ENCODE data around the gene ARHGAP15.

The ARHGAP15 gene

DNA sequence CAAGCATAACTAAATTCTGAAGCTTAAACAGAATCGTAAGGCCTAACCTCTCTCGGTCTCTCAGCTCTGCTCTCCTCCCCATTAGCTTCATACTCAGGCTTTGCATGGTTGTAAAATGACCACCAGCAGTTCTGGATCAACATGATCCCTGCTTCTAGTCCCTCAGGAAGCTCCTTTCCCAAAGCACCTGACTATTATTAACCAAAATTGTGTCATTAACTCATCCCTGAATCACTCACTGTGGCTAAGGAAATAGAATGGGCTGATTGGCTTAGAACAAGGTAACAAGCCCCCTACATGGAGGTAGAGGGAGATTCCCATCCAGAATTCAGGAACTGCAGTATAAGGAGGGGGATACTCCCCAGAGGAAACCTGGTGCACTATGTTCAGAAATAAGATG, 448.3 kb downstream of the ARHGAP15 start:
- TF ChIP-seq, protein P1, sequence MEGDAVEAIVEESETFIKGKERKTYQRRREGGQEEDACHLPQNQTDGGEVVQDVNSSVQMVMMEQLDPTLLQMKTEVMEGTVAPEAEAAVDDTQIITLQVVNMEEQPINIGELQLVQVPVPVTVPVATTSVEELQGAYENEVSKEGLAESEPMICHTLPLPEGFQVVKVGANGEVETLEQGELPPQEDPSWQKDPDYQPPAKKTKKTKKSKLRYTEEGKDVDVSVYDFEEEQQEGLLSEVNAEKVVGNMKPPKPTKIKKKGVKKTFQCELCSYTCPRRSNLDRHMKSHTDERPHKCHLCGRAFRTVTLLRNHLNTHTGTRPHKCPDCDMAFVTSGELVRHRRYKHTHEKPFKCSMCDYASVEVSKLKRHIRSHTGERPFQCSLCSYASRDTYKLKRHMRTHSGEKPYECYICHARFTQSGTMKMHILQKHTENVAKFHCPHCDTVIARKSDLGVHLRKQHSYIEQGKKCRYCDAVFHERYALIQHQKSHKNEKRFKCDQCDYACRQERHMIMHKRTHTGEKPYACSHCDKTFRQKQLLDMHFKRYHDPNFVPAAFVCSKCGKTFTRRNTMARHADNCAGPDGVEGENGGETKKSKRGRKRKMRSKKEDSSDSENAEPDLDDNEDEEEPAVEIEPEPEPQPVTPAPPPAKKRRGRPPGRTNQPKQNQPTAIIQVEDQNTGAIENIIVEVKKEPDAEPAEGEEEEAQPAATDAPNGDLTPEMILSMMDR (conservative IDR thresholded peaks at IDR 0.05; ENCODE audit: low read depth, low read length), result no peak
- Histone ChIP-seq H4K20me1 (ENCODE audit: insufficient read depth) (no peaks in the 10 kb centered on the region), H3K4me1 (ENCODE audit: low read depth, poor library complexity, severe bottlenecking) (no peaks in the 10 kb centered on the region), H3K9ac (no peak overlapping the region), H3K4me2 (no peak overlapping the region), H3K36me3 (ENCODE audit: insufficient read depth) (no peaks in the 10 kb centered on the region), H3K27me3 (ENCODE audit: insufficient read depth, low read depth) (no peaks in the 10 kb centered on the region), H3K27ac (no peak overlapping the region), H3K79me2 (ENCODE audit: insufficient read depth, low read depth) (no peaks in the 10 kb centered on the region), H2AFZ (ENCODE audit: low read depth) (no peak overlapping the region), H3K4me3 (IDR thresholded peaks at IDR 0.05; ENCODE audit: insufficient read depth, low read depth, low read length) (no peak overlapping the region)

GRCh38 chr2:143579456-143579855, 450.2 kb downstream of the ARHGAP15 start:
- TF ChIP-seq, protein P1 (conservative IDR thresholded peaks at IDR 0.05; ENCODE audit: low read depth, low read length), result no peak
- Histone ChIP-seq H3K4me2 (no peak overlapping the region), H3K79me2 (ENCODE audit: insufficient read depth, low read depth) (no peaks in the 10 kb centered on the region)

DNA sequence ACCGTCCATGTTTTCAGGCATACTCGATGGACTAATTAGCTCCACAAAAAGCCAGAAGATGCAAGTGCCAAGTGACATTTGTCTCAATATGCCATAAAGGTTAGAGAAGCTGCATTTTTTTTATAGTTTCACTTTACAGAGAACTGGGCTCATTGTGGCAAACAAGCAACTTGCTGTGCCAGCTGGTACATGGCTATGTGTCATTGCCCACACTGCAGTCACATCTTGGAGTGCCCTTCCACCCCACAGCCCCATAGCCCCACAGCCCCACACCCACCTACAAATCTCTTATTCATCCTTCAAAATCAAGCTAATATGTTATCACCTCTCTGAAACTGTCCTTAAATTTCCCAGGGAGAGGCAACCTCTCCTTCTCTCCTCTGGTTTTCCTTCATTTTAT, 451.9 kb downstream of the ARHGAP15 start:
- Histone ChIP-seq H3K4me1 (ENCODE audit: low read depth, poor library complexity, severe bottlenecking) (no peaks in the 10 kb centered on the region), H3K9ac (no peak overlapping the region), H3K27me3 (ENCODE audit: insufficient read depth, low read depth) (no peaks in the 10 kb centered on the region), H3K36me3 (ENCODE audit: insufficient read depth) (no peaks in the 10 kb centered on the region), H3K4me3 (IDR thresholded peaks at IDR 0.05; ENCODE audit: insufficient read depth, low read depth, low read length) (no peak overlapping the region), H3K27ac (no peak overlapping the region), H4K20me1 (ENCODE audit: insufficient read depth) (no peaks in the 10 kb centered on the region), H3K79me2 (ENCODE audit: insufficient read depth, low read depth) (no peaks in the 10 kb centered on the region), H2AFZ (ENCODE audit: low read depth) (no peak overlapping the region), H3K4me2 (no peak overlapping the region)
- TF ChIP-seq, protein P1 (conservative IDR thresholded peaks at IDR 0.05; ENCODE audit: low read depth, low read length), result no peak

More at GRCh38 chr2:143579456-143579855, 450.2 kb downstream of the ARHGAP15 start:
- Histone ChIP-seq H3K4me1 (ENCODE audit: low read depth, poor library complexity, severe bottlenecking) (no peaks in the 10 kb centered on the region), H3K4me3 (IDR thresholded peaks at IDR 0.05; ENCODE audit: insufficient read depth, low read depth, low read length) (no peak overlapping the region), H3K27ac (no peak overlapping the region), H3K9ac (no peak overlapping the region), H2AFZ (ENCODE audit: low read depth) (no peak overlapping the region), H3K27me3 (ENCODE audit: insufficient read depth, low read depth) (no peaks in the 10 kb centered on the region), H3K36me3 (ENCODE audit: insufficient read depth) (no peaks in the 10 kb centered on the region), H4K20me1 (ENCODE audit: insufficient read depth) (no peaks in the 10 kb centered on the region)

DNA sequence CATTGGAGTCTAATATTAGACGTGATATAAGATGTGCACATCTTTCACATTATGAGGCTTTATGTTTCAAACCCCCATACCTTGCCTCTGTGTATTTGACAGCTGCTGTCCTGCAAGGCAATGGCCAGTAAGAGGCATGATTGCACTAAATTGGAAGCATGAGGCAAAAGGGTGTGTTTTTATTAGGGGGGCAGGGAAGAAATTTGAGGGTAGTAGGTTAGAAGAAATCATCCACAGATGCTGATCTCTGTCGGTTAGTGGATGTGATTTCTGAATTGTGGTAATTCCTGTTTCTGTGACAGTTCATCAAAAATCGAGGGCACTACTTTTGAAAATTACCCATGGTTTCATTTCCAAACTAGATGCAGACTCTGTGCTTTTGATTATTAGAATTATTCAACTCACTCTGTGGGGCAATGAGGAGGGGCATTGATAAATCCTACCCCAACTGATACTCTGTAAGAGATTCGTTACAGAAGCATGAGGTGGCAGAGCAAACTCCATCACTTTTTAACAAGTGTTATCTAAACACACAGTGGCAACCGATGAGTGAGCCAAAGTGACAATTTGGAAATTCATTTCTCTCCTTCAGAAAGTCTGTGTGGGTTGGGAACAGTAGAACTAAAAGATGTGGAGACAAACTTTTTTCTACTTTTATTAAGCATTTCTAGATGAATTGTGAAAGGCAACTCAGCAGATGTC, 453.0 kb downstream of the ARHGAP15 start:
- H3K27me3 ChIP-seq (ENCODE audit: insufficient read depth, low read depth), result no peaks in the 10 kb centered on the region
- H3K36me3 ChIP-seq (ENCODE audit: insufficient read depth), result no peaks in the 10 kb centered on the region
- H2AFZ ChIP-seq (ENCODE audit: low read depth), result no peak overlapping the region
- no peaks in the 10 kb centered on the region for H3K79me2 ChIP-seq (ENCODE audit: insufficient read depth, low read depth)
- no peak overlapping the region for H3K4me3 ChIP-seq (IDR thresholded peaks at IDR 0.05; ENCODE audit: insufficient read depth, low read depth, low read length)
- no peak overlapping the region for H3K27ac ChIP-seq
- no peaks in the 10 kb centered on the region for H4K20me1 ChIP-seq (ENCODE audit: insufficient read depth)
- H3K4me1 ChIP-seq (ENCODE audit: low read depth, poor library complexity, severe bottlenecking), result no peaks in the 10 kb centered on the region
- TF ChIP-seq, protein P1 (conservative IDR thresholded peaks at IDR 0.05; ENCODE audit: low read depth, low read length), result no peak
- H3K9ac ChIP-seq, result no peak overlapping the region
- H3K4me2 ChIP-seq, result no peak overlapping the region

Data from KMS-11 (cell line).